ENCODE measurements around the gene TJP1. TPM values are rescaled to one million over a fixed set of nuclear protein-coding genes. Genes with fewer than 3 reads are reported as not detected.

Gene TJP1
- total and polyA plus RNA-seq, 9 of the 15 experiments (the other 6 are each of a cell fraction or from before 2014, with no cell fraction given): 9.1 to 39.3 (median 28.0) TPM

- H3K27ac ChIP-seq (ENCODE audit: extremely low read depth, low read depth, low read length): no peak overlapping the region
- ChIA-PET POLR2A (interaction anchor here (1.4 kb wide), 1 partner anchor 18 kb away, joined by 3 read pairs; the partner anchor contains the start of gene TJP1), CTCF (ENCODE audit: low intra/inter-chr PET ratio) (no interaction called here)
- ATAC-seq (no peak), FAIRE-seq (no peak), DNase-seq (ENCODE audit: extremely low read depth in 1 of 4, low spot score in 3 of 4) (no peak)
- TF ChIP-seq ZNF318 (IDR thresholded peaks at IDR 0.05; ENCODE audit: borderline replicate concordance in 1 of 2, low read depth in 1 of 2) (no peak), RBFOX2 (IDR thresholded peaks at IDR 0.05; ENCODE audit: low read depth, low read length) (no peak)
- H3K79me2 ChIP-seq (ENCODE audit: control insufficient read depth, insufficient read depth, low read length): no peaks in the 10 kb centered on the region
- in situ Hi-C loops (cut with MboI) (no loop called here), intact Hi-C loops (cut with micrococcal nuclease) (no loop called here)
- no peak overlapping the region for H3K9ac ChIP-seq (ENCODE audit: insufficient read depth in 1 of 2, low read depth in 2 of 2, low read length in 2 of 2)
- no peak overlapping the region for H3K4me2 ChIP-seq (ENCODE audit: insufficient read depth, low read length)
- H2AFZ ChIP-seq (ENCODE audit: low read depth, low read length): no peak overlapping the region
- H3K9me3 ChIP-seq (replicated peaks; ENCODE audit: control insufficient read depth, insufficient read depth, low read depth, low read length): no peaks in the 10 kb centered on the region
- no peaks in the 10 kb centered on the region for H4K20me1 ChIP-seq (replicated peaks; ENCODE audit: control insufficient read depth, insufficient read depth, low read length)
- H3K36me3 ChIP-seq (ENCODE audit: control insufficient read depth, insufficient read depth, low read length): no peaks in the 10 kb centered on the region
- H3K27me3 ChIP-seq (ENCODE audit: control insufficient read depth in 2 of 2, insufficient read depth in 2 of 2, low read length in 2 of 2): peaks cover 25 to 39% of the 10 kb centered on the region in 2 experiments
- no peaks in the 10 kb centered on the region for H3K9me1 ChIP-seq (ENCODE audit: control insufficient read depth, insufficient read depth, low read length)
- H3K4me1 ChIP-seq (replicated peaks in 1 of 2; ENCODE audit: control insufficient read depth in 2 of 2, insufficient read depth in 2 of 2, low read length in 2 of 2): no peaks in the 10 kb centered on the region; a peak in 2 of 5 replicates
- no peak overlapping the region for H3K4me3 ChIP-seq
- 2% methylated on average over 3 of the region's 3 CpGs for WGBS (ENCODE audit: insufficient coverage, low coverage, missing lambda C conversion rate)
- BruUV-seq (replicated peaks): no TSS peak
These were observed 18.7 kb upstream of the TJP1 start for GRCh38 chr15:29840926-29841325.
